CD4-positive, alpha-beta T cell treated with Interleukin-4 for 4 hours (primary cell): ENCODE data around the gene FAM227A.
"Not testable (repeated sequence)": the region's sequence is repeated elsewhere in the genome, so short reads cannot be mapped to it uniquely, and the experiment has no call there.

ENCODE experiments used
- DNase-seq: peaks from one replicate; pipeline ENCODE4 v3.0.0-alpha.2; 2020

Gene FAM227A

GRCh38 chr22:38657045-38657909 is 1.1 kb upstream of the FAM227A start:
- peak; percentile 27 for DNase-seq

DNA sequence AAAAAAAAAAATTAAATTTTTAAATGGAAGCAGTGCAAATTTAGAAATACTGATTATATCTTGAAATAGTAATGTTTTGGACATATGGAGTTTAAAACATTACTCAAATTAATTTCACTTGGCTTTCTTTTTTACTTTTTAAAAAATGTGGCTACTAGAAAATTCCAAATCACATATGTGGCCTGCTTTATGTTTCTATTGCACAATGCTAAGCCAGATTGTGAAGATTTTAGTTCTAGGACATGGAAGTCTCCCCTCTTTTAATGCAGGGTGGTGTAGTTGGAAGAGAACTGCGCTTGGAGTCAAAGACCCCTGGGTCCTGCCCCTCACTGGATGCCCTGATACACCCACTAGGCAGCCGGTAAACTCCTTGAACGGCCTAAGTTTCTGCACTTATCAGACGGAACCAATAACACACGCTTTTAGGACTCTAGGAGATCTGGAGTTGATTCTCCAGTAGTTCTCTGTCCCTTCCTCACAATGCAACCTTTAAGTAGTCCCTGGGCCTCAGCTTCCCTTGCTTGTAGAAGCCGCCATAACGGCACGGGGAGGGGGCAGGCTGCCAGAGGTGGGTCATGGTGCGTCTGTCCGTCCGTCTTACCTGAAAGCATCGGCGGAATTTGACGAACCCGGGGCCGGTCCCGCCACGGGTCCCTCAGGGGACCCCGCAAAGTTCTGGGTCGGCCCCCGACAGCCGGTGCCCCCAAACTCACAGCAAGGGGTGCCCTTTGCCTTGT is 505 bp downstream of the FAM227A start:
- no peak for DNase-seq

- no peak for DNase-seq
Observed at GRCh38 chr22:38653741-38654140, 2.5 kb downstream of the FAM227A start.

GRCh38 chr22:38652859-38653258 is 3.3 kb downstream of the FAM227A start:
- DNase-seq = no peak

DNA sequence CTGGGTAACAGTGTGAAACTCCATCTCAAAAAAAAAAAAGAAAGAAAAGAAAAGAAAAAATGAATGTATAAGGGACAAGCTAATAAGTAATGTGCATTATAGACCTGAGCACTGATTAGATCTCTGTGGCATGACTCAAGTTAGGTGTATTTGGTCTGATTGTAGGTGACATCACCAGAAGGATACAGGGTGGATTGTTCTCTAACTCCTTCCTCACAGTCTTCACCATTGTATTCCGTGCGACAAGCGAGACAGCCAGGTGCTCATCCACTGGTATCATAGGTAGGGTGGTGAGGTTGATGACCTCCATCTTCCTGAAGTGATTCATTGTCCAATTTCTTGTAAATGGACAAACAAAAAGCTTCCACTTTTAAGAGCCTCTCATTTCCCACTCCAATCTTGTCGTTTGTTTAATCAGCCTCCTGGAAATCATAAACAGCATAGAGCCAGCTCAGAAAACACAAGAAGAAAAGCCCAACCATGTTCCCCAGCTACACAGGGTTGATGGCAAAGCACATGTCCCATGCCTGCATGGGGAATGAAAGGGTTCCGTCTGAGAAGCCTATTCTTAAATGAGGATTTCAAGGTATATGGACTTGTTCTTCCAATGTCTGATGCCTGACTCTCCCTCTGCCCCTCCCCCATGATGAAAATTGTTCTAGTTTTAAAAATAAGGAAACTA is 6.2 kb downstream of the FAM227A start:
- DNase-seq = no peak

- no peak for DNase-seq
Observed at GRCh38 chr22:38645430-38645829, 10.8 kb downstream of the FAM227A start.

DNA sequence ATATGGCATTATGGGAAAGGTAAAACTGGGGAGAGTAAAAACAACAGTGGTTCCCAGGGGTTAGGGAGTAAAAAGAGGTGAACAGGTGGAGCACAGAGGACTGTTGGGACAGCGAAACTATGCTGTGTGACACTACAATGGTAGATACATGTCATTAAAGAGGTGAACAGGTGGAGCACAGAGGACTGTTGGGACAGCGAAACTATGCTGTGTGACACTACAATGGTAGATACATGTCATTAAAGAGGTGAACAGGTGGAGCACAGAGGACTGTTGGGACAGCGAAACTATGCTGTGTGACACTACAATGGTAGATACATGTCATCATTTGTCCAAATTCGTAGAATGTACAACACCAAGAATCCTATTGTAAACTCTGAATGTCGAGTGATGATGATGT is 11.9 kb downstream of the FAM227A start:
- not testable (repeated sequence) for DNase-seq

GRCh38 chr22:38641476-38642040 is 14.6 kb downstream of the FAM227A start:
- no peak for DNase-seq

DNA sequence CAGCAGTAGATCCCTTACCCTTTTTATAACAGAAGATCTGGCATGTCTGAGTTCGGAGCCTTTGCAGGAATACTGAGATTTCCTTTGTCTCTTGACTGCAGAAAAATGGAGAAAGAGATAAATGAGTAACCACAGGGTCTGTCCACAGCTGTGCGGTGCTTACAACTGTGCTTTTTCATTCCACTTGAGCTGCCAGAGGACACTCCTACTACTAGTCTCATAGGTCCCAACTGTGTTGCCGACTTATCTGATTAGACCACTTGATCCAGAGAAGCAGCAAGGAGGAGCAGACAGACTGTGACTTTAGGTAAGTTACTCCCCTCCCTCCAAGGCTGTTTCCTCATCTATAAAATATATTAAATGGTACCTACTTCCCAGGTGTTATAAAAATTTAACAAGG is 17.5 kb downstream of the FAM227A start:
- DNase-seq = no peak

DNA sequence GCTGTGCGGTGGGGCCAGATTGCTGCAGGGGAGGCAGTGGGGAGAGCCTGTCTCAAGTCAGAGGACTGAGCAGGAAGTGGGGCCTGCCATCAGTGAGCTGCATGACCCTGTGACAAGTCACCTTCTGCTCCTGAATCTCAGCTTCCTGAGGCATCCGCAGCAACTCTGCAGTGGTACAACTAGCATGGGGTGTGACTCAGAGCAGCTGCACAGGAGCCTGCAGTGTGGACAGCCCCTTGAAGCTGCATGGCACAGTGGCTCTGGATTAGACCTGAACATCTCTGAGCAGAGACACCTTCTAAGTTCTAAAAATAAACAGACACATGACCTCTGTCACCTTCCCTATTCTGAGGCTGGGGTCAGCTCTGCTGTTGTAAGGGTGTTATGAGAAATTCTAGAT is 18.0 kb downstream of the FAM227A start:
- DNase-seq = no peak

DNA sequence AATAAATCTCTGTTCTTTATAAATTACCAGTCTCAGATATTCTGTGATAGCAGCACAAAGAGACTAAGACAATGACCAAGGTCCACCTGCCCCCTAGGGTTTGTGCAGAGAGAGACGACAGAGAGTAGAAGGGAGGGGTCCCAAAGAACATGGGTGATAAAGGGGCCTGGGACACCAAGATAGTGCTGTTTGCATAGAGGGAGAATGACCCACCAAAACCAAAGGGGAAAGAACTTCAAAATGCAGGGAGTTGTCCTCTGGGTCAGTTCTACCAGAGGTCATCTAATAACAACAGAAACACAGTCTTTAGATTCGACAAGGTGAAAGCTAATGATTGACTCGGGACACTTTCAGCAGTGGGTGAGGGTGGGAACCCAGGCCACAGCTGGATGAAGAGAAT is 23.7 kb downstream of the FAM227A start:
- no peak for DNase-seq

- no peak for DNase-seq
Observed at GRCh38 chr22:38631724-38632123, 24.5 kb downstream of the FAM227A start.

GRCh38 chr22:38629108-38629507 is 27.1 kb downstream of the FAM227A start:
- no peak for DNase-seq

DNA sequence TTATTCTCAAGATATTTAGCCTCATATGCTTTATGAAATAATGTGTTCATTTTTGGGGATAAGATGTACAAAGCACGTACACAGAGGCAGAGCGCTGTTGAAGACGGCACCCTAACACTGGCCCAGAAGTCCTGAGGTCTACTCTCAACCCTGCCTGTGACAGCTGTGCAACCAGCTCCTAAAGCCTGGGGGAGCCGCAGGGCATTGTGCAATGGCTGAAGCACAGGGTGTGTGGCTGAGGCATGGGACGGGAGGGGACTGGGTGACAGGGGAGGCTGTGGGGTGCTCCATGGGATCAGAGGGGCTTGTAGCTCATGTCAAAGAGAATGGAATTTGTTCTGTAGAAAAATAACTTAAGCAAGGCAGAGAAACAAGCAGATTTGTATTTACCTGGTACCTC is 27.7 kb downstream of the FAM227A start:
- DNase-seq = no peak

- DNase-seq = no peak
Observed at GRCh38 chr22:38623351-38623750, 32.8 kb downstream of the FAM227A start.

DNA sequence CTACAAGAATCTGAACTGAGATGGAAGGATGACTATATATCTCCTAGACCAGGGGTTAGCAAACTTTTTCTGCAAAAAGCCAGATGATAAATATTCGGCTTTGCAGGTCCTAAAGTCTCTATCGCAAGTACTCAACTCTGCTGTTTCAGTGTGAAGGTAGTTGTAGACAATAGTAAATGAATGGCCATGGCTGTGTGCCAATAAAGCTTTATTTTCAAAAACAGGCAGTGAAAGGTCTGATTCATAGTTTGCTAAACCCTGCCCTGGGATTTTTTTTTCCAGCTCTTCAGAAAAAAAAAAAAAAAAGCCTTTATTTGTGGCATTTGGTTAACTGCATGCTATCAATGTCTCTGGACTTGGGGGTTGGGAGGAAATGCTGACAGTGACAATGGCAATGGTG is 37.5 kb downstream of the FAM227A start:
- no peak for DNase-seq

DNA sequence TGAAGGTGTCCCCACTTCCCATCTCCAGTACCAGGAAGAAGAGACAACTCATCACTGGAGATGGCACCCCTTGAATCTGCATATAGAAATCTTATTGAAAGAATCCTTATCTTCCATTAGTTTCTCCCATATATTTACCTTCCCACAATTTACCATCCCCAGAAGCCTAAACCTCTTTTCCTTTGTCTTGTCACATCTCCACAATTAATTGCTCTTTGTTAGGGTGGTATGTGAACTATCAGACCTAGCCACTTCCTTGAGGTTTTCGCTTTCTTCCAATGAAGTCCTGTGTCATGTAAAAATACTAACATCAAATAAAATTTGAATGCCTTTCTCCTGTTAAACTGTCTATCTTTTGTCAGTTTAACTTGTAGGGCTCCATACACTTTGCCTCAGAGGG is 37.9 kb downstream of the FAM227A start:
- DNase-seq = no peak

- DNase-seq = not testable (repeated sequence)
Observed at GRCh38 chr22:38615064-38615405, 41.2 kb downstream of the FAM227A start.

- DNase-seq = no peak
Observed at GRCh38 chr22:38614332-38615063, 41.7 kb downstream of the FAM227A start.

DNA sequence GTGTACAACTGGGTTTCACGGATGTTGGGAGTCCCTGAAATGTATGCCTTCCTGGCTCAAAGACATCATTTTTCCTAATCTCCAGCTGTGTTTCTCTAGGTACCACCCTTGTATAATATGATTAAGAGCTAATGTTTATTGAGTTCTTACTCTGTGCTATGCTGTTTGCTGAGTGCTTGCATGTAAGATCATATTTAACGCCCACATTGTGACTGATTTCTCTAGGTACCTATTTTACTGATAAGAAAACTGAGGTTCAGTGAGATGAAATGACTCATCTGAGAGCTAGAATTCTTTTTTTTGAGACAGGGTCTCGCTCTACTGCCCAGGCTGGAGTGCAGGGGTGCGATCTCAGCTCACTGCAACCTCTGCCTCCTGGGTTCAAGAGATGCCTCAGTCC is 42.6 kb downstream of the FAM227A start:
- DNase-seq = no peak

DNA sequence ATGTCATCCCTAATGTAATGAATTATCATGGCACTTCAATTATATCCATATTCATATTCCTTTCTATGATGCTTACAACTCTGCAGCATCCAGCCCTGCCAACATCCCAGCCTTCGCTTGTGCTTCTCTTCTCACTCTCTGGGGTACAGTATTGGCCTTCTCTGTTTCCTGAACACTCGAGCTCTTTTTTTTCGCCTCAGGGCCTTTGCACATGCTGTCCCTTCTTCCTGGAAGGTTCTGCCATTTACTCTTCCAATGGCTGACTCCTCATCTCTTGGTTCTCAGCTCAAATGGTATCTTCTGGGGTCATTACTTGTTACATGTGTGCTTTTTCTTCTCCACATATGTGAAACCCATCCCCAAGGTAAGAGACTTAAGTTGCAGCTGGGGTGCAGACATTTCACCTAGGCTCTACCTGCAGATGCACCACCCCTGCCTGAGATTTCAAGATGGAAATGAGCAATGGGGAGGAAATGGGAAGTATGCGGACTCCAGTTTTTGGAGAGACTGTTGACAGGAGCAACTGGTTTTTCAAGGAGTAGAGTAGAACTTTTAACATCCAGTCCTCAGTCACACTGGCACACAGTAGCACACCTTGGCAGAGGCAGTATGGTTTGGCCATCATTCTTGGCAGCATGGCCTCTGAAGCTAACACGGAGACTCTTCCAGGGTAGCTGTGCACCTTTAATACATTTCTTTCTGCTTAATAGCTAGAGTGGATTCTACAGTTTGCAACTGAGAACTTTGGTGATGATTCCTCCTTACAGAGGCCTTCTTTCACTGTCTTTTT is 43.8 kb downstream of the FAM227A start:
- DNase-seq = no peak

DNA sequence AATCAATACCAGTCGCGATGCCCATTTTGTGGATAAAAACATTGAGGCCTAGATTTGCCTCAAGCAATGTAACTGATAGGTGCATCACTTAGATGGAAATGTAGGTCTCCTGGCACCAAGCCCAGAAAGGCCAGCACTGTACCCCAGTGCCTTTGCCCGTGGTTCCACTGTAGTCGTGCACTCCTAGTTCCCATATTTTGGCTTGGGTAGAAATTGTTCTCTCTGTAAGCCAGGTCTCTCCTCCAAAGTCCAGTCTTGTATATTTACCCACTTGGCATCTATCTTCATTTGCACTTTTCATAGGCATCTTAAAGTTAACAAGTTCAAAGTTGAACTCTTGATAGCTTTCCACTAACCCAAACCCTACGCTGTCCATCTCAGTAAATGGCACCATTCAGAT is 44.6 kb downstream of the FAM227A start:
- DNase-seq = no peak
